DMS79 (cell line): ENCODE measurements around the gene FFAR1.
"Not testable (repeated sequence)": the region's sequence is repeated elsewhere in the genome, so short reads cannot be mapped to it uniquely, and the experiment has no call there.

ENCODE experiments used
- DNase-seq: peaks from one replicate; lab custom pipeline; 2025; lab: John Stamatoyannopoulos, UW

FFAR1 gene

GRCh38 chr19:35360880-35361420 lies 13.2 kb downstream of the FFAR1 start:
- no peak for DNase-seq

- DNase-seq = no peak
Measured at GRCh38 chr19:35362261-35363000, 14.7 kb downstream of the FFAR1 start.

- no peak for DNase-seq
Measured at GRCh38 chr19:35363001-35363590, 15.4 kb downstream of the FFAR1 start.

DNA sequence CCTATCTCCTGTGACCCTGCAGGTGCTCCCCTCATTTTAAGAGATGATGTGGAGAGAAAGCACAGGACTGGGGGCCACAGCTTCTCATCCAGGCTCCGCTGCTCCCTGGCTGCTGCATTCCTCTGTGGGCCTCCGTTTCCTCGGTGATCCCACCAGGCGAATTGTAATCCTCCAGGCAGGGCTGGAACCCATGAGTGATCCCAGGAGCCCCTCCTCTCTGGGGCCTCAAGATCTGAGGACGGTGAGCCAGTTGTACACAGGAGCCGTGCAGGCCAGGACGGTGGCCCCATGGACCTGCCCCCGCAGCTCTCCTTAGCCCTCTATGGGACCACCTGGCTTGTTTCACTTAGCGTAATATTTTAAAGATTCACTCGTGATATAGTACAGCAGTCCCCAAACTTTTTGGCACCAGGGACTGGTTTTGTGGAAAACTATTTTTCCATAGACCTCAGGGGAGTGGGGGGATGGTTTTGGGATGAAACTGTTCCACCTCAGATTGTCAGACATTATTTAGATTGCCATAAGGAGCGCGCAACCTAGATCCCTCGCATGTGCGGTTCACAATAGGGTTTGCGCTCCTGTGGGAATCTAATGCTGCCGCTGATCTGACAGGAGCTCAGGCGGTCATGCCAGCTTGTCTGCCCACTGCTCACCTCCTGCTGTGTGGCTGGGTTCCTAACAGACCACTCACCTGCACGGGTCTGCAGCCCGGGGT lies 16.2 kb downstream of the FFAR1 start:
- no peak for DNase-seq

DNA sequence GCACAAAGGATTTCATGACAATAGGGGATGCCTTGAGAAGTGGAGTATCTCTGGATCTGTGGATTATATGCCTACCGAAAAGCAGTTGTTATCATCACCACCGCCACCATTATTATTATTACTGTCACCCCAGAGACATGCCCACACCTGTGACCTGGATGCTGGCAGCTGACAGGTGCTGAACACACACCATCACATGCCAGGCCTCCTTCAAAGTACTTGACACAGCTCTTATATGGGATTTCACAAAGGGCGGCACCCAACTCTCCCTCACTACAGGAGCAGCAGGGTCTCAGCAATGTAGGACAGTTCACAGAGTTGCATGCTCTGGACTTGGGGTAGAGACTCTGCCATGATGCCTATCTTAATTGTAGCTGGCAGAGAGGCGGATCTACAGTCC lies 17.6 kb downstream of the FFAR1 start:
- no peak for DNase-seq

- DNase-seq = no peak
Measured at GRCh38 chr19:35368378-35368777, 20.7 kb downstream of the FFAR1 start.

DNA sequence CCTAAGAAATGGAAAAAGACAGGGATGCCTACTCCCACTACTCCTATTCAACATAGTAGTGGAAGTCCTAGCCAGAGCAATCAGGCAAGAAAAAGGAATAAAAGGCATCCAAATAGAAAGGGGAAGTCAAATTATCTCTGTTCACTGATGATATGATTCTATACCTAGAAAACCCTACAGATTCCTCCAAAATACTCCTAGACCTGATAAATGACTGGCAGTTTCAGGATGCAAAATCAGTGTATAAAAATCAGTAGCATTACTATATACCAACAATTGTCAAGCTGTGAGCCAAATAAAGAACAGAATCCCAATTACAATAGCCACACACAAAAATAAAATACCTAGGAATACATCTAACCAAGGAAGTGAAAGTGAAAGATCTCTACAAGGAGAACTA lies 21.8 kb downstream of the FFAR1 start:
- DNase-seq = no peak

DNA sequence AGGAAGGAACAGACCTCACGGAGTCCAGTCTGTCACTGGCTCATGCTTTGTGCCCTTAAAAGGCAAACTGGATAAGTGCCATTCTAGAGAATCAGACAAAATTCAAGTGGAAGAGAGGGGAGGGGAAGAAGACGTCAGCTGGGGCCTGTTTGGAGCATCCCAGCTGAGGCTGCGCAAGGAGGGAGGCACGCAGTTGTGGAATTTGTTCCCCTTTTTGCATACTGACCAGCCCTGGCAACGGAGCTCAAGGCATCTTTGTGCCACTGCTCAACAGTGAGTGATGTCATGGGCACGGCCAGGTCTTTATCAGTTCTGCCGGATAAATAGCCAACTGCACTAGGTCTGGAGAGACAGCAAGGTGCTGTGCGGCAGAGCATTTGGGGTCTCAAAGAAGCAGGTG lies 23.0 kb downstream of the FFAR1 start, which contains the start of gene GPR42:
TSS of gene GPR42 (plus strand) at position 347 of the 400 bp plus-strand sequence. CDS start 292 bp downstream, outside the sequence.
- no peak for DNase-seq

- DNase-seq = no peak
Measured at GRCh38 chr19:35373492-35373891, 25.8 kb downstream of the FFAR1 start.

DNA sequence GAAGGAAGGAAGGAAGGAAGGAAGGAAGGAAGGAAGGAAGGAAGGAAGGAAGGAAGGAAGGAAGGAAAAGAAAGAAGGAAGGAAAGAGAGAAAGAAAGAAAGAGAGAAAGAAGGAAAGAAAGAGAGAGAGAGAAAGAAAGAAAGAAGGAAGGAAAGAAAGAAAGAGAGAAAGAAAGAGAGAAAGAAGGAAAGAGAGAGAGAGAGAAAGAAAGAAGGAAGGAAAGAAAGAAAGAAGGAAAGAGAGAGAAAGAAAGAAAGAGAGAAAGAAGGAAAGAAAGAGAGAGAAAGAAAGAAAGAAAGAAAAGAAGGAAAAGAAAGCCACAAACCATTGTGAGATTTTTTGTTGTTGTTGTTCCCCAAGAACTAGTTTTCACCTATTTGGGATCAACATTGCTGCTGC lies 26.3 kb downstream of the FFAR1 start:
- not testable (repeated sequence) for DNase-seq

GRCh38 chr19:35375505-35376307 lies 28.0 kb downstream of the FFAR1 start:
- DNase-seq = no peak

DNA sequence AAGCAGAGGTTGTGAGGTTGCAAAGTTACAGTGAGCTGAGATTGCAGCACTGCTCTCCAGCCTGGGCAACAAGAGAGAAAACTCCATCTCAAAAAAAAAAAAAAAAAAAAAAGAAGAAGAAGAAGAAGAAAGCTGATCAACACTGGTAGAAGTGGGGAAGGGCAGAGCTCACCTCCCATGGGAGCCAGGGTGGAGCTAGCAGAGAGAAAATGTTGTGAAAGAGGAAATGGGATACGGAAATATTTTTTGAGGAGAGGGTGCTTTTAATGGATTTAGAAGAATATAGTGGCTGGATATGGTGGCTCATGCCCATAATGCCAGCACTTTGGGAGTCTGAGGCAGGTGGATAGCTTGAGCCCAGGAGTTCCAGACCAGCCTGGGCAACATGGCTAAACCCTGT lies 30.0 kb downstream of the FFAR1 start:
- DNase-seq = no peak

GRCh38 chr19:35378356-35378755 lies 30.7 kb downstream of the FFAR1 start:
- no peak for DNase-seq

GRCh38 chr19:35379545-35379944 lies 31.8 kb downstream of the FFAR1 start:
- DNase-seq = not testable (repeated sequence)

GRCh38 chr19:35379992-35380391 lies 32.3 kb downstream of the FFAR1 start:
- DNase-seq = no peak

- DNase-seq = no peak
Measured at GRCh38 chr19:35380450-35381124, 32.9 kb downstream of the FFAR1 start.

- DNase-seq = no peak
Measured at GRCh38 chr19:35381318-35381717, 33.6 kb downstream of the FFAR1 start.

- no peak for DNase-seq
Measured at GRCh38 chr19:35381926-35382325, 34.2 kb downstream of the FFAR1 start.

DNA sequence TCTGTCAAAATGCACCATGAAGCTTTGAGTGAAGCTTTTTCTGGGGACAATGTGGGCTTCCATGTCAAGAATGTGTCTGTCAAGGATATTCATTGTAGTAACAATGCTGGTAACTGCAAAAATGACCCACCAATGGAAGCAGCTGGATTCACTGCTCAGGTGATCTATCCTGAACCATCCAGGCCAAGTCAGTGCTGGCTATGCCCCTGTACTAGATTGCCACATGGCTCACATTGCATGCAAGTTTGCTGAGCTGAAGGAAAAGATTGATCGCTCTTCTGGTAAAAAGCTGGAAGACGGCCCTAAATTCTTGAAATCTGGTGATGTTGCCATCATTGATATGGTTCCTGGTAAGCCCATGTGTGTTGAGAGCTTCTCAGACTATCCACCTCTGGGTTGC lies 35.8 kb downstream of the FFAR1 start:
- DNase-seq = no peak

DNA sequence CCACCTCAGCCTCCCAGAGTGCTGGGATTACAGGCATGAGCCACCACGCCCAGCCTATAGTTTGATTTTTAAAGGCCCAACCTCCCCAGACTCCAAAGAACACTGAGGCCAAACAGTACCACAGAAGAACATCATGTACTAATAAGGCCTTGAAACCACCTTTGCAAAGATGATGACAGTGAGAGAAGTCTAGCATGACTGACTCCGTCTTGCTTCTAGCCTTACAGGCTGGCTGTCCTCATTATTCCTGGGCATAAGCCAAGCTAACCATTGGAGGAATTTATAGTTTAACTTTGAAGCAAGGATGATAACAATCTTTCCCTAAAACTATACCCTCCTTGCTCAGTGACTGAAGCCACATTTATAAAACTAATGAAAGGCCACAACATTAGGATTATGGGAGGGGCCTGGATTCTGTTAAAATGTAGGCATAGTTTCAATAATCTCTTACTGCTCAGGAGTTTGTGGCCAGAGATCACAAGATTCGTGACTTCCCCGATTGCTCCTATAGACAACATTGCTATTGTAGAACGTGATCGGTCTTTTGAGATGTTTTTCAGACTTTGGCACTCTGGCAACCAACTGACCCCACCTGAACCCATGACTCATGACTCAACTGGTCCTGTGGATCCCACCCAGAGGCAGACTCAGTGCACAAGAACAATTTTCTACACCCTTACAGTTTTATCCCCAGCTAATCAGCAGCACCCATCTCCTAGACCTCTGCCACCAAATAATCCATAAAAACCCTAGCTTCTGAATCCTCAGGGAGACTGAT lies 40.8 kb downstream of the FFAR1 start:
- DNase-seq = no peak
